Stimulated activated CD8-positive, alpha-beta memory T cell treated with anti-CD3 and anti-CD28 coated beads, Interleukin-7, amount 100 ng/mL, for 1 hour (primary cell): ENCODE measurements around the gene L1CAM.
A peak's percentile ranks its signal among the peaks of the same experiment; 100 is the strongest.
"Not testable (repeated sequence)": the region's sequence is repeated elsewhere in the genome, so short reads cannot be mapped to it uniquely, and the experiment has no call there.

Experiments used
- DNase-seq, 2 donors: peaks; one replicate each; pipeline ENCODE4 v3.0.0-alpha.2; 2020; ENCODE audit warnings: low read depth in 2 of 2

L1CAM gene

DNA sequence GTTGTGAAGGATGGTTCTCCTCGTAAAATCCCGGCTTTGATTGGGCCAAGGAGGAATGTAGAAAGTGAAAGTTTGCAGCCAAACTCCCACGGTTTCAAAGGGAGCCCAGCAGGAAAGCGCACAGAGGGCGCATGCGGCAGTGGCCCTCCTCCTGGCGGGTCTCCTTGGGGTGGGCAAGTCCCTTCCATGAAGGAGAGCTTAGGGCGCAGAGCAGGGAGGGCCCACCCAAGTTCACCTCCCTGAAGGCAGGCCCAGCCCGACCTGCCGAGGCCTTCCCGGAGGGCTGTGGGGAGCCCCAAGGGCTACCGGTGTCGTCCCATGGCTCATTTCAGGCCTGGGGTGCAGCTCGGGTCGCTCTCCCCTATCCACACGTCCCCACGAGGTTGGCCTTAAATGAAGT lies 57.7 kb downstream of the L1CAM start:
- no peak for DNase-seq

DNA sequence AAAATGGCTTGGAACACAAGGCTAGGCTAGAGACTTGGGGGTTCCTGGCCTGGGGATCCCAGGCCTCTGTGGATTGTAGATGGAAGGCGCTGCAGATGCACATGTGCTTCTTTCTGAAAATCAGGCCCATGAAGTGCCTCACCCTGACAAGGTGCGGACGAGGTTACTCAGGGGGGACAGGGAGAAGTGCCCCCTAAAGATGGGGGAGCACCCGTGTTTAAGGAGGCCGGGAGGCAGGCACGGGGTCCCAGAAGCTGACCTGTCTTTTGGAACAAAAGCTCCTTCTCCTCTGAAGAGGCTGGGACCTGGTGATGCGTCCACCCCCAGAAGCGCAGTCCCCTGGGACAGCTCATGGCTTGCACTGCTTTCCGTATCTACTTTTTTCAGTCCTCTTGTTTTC lies 58.1 kb downstream of the L1CAM start:
- no peak for DNase-seq

DNA sequence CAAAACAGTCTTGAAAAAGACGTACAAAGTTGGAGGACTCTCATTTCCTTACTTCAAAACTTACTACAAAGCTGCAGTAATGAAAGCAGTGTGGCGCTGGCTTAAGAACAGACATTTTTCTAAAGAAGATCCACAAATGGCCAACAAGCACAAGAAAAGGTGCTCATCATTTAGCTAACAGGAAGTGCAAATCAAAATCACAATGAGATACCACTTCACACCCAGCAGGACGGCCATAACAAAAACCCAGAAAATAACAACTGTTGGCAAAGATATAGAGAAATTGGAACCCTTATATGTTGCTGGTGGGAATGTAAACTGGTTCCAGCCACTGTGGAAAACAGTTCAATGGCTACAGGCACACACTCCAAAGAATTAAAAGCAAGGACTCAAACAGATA lies 59.0 kb downstream of the L1CAM start:
- no peak for DNase-seq

DNA sequence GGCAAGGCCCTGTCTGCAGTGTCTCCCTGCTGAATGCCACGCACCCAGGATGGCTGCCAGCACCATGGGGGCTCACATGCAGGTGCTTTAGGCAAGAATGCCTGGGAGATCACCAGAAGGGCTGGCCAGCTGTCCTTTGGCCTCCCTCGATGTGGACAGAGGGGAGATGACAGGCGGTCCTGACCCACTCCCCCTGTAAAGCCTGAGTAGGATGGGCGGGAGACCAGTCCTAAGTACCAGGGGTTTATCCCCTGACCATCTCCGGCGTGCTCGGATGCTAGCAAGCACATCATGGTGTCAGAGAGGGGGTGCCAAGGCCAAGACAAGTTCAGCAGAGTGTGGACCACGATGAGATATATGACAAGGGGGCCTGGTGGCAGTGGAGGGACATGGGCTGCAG lies 60.9 kb downstream of the L1CAM start:
- DNase-seq = no peak

DNA sequence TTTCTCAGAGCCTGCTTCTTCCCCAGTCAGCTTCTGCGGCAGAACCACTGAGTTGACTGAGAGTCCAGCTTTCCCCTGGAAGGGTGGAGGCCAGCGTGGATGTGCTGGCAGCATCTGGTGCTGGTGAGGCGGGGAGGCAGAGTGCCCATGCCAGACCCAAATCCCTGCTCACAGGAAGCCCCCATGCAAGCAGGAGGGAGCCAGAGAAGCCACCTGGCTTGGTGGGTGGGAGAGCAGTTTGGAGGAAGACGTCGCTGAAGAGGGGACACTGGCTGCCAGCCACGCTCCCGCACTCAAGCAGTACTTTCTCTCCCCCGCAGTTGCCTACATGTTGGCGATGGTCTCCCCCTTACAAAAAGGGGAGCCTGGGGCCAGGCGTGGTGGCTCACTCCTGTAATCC lies 61.6 kb downstream of the L1CAM start:
- no peak for DNase-seq

GRCh38 chrX:153821066-153821465 lies 64.9 kb downstream of the L1CAM start:
- no peak for DNase-seq

DNA sequence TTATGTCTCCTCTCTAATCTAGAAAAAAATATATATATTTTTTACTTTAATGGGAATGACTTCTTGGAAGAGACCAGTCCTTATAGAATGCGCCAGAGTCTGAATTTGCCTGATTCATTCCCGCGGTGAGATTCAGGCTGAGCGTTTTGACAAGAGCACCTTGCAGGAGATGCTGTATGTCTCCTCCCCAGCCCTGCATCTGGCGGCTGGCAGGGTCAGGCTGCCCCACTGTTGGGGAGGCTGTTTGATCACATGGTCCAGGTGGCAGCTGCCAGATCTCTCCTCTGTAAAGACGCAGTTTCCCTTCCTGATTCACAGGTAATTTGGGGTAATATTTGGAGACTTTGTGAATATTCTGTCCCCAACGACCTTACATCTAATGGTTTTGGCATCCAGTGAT lies 65.4 kb downstream of the L1CAM start:
- DNase-seq = no peak

GRCh38 chrX:153819384-153820040 lies 66.5 kb downstream of the L1CAM start:
- no peak for DNase-seq

DNA sequence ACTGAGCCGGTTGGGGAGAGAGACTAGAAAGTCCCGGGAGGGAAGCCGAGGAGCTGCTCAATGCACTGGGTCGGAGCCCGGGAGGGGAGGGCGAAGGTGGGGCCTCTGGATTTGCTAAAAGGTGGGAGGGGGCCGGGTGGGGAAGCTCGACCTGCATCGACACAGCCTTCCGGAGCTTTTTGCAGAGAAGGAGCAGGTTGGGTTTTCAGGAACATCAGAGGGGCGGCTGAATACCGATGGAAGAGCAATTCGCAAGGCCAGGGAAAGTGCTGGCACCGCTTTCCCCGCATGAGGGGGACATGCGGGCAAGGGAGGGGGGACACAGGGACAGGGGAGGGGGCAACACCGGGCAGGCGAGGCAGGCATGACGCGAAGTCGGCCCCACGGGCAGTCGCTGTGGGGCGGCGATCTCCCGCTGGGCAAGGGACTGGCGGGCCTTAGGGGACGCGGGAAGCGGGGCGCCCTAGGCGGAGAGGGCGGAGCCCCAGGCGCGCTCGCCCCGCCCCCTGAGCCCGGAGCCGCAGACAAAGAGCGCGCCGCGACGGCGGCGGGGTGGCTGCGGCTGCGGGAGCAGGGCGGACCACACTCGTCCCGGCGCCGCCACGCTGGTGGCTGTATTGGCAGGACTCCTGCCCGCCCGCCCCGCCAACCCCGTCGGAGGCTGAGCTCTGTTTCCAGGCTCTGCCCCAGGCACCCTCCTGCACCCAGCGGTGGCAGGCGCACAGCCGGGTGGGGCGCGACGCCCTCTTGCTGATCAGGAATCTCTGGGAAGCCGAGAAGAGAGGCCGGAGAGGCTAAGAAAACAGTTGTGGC lies 67.2 kb downstream of the L1CAM start:
- peak in 1 of 2 donors; percentile 25 for DNase-seq

DNA sequence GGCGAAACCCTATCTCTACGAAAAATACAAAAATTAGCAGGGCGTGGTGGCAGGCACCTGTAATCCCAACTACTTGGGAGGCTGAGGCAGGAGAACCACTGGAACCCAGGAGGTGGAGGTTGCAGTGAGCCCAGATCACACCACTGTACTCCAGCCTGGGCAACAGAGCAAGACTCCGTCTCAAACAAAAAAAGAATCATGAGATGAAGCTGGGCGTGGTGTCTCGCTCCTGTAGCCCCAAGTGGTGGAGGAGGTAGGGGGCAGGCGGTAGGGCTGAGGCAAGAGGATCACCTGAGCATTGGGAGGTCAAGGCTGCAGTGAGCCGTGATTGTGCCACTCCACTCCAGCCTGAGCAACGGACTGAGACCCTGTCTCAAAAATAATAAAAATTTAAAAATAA lies 67.9 kb downstream of the L1CAM start:
- not testable (repeated sequence) for DNase-seq

- no peak for DNase-seq
Observed at GRCh38 chrX:153816831-153817690, 68.9 kb downstream of the L1CAM start.

- no peak for DNase-seq
Observed at GRCh38 chrX:153814591-153815315, 71.2 kb downstream of the L1CAM start.

- DNase-seq = no peak
Observed at GRCh38 chrX:153813161-153813560, 72.8 kb downstream of the L1CAM start.

DNA sequence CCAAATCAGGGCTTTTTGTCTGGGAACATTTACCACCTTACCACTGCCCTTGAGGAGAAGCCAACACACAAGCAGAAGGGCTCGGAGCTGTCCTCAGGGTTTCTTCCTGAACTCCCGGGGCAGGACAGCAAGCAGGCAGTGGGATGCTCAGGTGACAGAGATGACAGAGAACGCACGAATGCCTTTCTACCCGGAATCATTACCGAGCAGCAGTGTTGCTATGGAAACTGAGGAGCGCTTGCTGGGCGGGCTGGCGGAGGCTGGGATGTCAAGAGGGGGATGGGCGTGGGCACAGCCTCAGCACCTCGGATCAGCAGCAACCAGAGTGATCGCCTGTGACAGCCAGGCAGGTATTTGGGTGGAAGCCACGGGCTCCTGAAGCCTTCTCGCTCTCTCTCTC lies 73.8 kb downstream of the L1CAM start:
- DNase-seq = no peak
